ENCODE results near the gene CDH13.

CDH13 gene

GRCh38 chr16:83070416-83071209 lies 443.8 kb downstream of the CDH13 start:
- DNase-seq, result peak in 1 of 2 experiments; percentile 5

- DNase-seq, result no peak
Measured at GRCh38 chr16:83075956-83076355, 449.2 kb downstream of the CDH13 start.

- no peak for DNase-seq
Measured at GRCh38 chr16:83083361-83083760, 456.6 kb downstream of the CDH13 start.

GRCh38 chr16:83085660-83086059 lies 458.9 kb downstream of the CDH13 start:
- no peak for DNase-seq

- no peak for DNase-seq
Measured at GRCh38 chr16:83095941-83096692, 469.3 kb downstream of the CDH13 start.

GRCh38 chr16:83098536-83098935 lies 471.8 kb downstream of the CDH13 start:
- DNase-seq, result no peak

GRCh38 chr16:83100679-83101078 lies 473.9 kb downstream of the CDH13 start:
- no peak for DNase-seq

GRCh38 chr16:83102336-83102735 lies 475.6 kb downstream of the CDH13 start:
- DNase-seq, result no peak

GRCh38 chr16:83105279-83106077 lies 478.7 kb downstream of the CDH13 start:
- no peak for DNase-seq

- DNase-seq, result no peak
Measured at GRCh38 chr16:83109490-83110125, 482.8 kb downstream of the CDH13 start.

GRCh38 chr16:83110269-83110668 lies 483.5 kb downstream of the CDH13 start:
- DNase-seq, result no peak

GRCh38 chr16:83113317-83113716 lies 486.5 kb downstream of the CDH13 start:
- peak; percentile 24 to 66 for DNase-seq

GRCh38 chr16:83113811-83114210 lies 487.0 kb downstream of the CDH13 start:
- no peak for DNase-seq

- DNase-seq, result no peak
Measured at GRCh38 chr16:83115491-83116232, 488.9 kb downstream of the CDH13 start.

- no peak for DNase-seq
Measured at GRCh38 chr16:83116274-83116892, 489.6 kb downstream of the CDH13 start.

- DNase-seq, result no peak
Measured at GRCh38 chr16:83117810-83118209, 491.0 kb downstream of the CDH13 start.

- no peak for DNase-seq
Measured at GRCh38 chr16:83118365-83118764, 491.6 kb downstream of the CDH13 start.

- no peak for DNase-seq
Measured at GRCh38 chr16:83125999-83126568, 499.3 kb downstream of the CDH13 start.

- DNase-seq, result no peak
Measured at GRCh38 chr16:83128041-83128440, 501.3 kb downstream of the CDH13 start.

- DNase-seq, result no peak
Measured at GRCh38 chr16:83130039-83130438, 503.3 kb downstream of the CDH13 start.

GRCh38 chr16:83134638-83135037 lies 507.9 kb downstream of the CDH13 start:
- no peak for DNase-seq
